Transverse colon (tissue), 4 donors: ENCODE measurements around the gene HTR1B. TPM values are rescaled to one million over a fixed set of nuclear protein-coding genes. Genes with fewer than 3 reads are reported as not detected.
A peak's percentile ranks its signal among the peaks of the same experiment; 100 is the strongest.

ENCODE experiments used
- DNase-seq: peaks from one replicate; pipeline ENCODE4 v3.0.0-alpha.2; 2019
- H3K27ac ChIP-seq, 4 donors: fragments of 200-600 bp; sonication (generic); 2 replicates each; pipeline ENCODE4 v1.5.1; 2016 to 2018; ENCODE audit warnings: inconsistent platforms in 4 of 4
- H3K27me3 ChIP-seq: fragments of 200-600 bp; sonication (generic); 2 replicates; pipeline ENCODE4 v1.5.1; 2017; ENCODE audit warnings: inconsistent platforms
- H3K36me3 ChIP-seq, 4 donors: fragments of 200-600 bp; sonication (generic); 2 replicates each; pipeline ENCODE4 v1.5.1; 2017 to 2019; ENCODE audit warnings: inconsistent platforms in 4 of 4
- H3K4me1 ChIP-seq, 4 donors: fragments of 200-600 bp; sonication (generic); 2 replicates each; pipeline ENCODE4 v1.5.1; 2017 to 2020; ENCODE audit warnings: inconsistent platforms in 4 of 4
- H3K4me3 ChIP-seq, 4 donors: fragments of 200-600 bp; sonication (generic); 1 replicate in 1 of 4; 2 replicates in 3 of 4; pipeline versions ENCODE4 v1.5.1 to v1.6.1; 2017 to 2019; ENCODE audit warnings: inconsistent platforms in 4 of 4
- H3K9me3 ChIP-seq, 2 donors: fragments of 200-600 bp; sonication (generic); 2 replicates each; pipeline ENCODE4 v1.5.1; 2017 to 2019; ENCODE audit warnings: inconsistent platforms in 2 of 2
- CTCF ChIP-seq, 5 experiments: fragments of 200-600 bp in 3 of 5; fragments of 450-650 bp in 2 of 5; sonication (generic) in 3 of 5; IDR thresholded peaks; 1 replicate in 2 of 5; 2 replicates in 3 of 5; pipeline ENCODE4 v1.5.1; 2016 to 2017; ENCODE audit warnings: antibody characterized with exemption in 5 of 5, inconsistent platforms in 3 of 5, mild to moderate bottlenecking in 2 of 5, moderate library complexity in 1 of 5
- EP300 ChIP-seq: sonication (generic); formaldehyde crosslinking; IDR thresholded peaks from one replicate; pipeline ENCODE4 v1.6.1; 2017; ENCODE audit warnings: antibody characterized with exemption, low read depth
- POLR2A ChIP-seq: fragments of 450-650 bp; IDR thresholded peaks from one replicate; pipeline ENCODE4 v1.6.1; 2016; ENCODE audit warnings: antibody characterized with exemption, mild to moderate bottlenecking, moderate library complexity
- POLR2AphosphoS5 ChIP-seq, 3 donors: sonication (generic); formaldehyde crosslinking; IDR thresholded peaks; one replicate each; pipeline ENCODE4 v1.6.1; 2016; ENCODE audit warnings: antibody characterized with exemption in 3 of 3
- WGBS, 2 donors: methylation state at CpG; one replicate each; pipeline ENCODE4 v1.1.5; 2018; ENCODE audit warnings: low coverage in 1 of 2; 5-methylcytosine and 5-hydroxymethylcytosine counted together
- in situ Hi-C, 4 donors: fragments of 200-750 bp; cut with MboI; loops; one replicate each; pipeline versions ENCODE4 v1.15.0 to v1.15.1; 2017; ENCODE audit warnings: low sequenced_read_pairs in 3 of 4, low pct_ligation_motif_present in 1 of 4, low pct_unique_long_range_greater_than_20kb in 1 of 4
- intact Hi-C: fragments of 100-400 bp; cut with DNase I; formaldehyde crosslinking; loops from one replicate; pipeline ENCODE4 v1.15.1; 2023; ENCODE audit warnings: low total_unique reads
- total RNA-seq, 4 donors: library from RNA; depleted of rRNA; stranded (reverse); fragments of >200 nt; gene quantifications; one replicate each; pipeline ENCODE4 v1.1.0, GENCODE V29; 2016

The HTR1B gene
- total RNA-seq, 4 donors from 2014 or later: not detected

- H3K27me3 ChIP-seq: peaks cover 63% of the 10 kb centered on the region
- 2% methylated on average over 12 to 17 of the region's 17 CpGs for WGBS, 2 donors
- H3K4me3 ChIP-seq: peak overlapping the region; percentile 14 to 49 (median 30)
These were observed 2.8 kb upstream of the HTR1B start for GRCh38 chr6:77466055-77466450.

GRCh38 chr6:77464495-77464867 is 1.2 kb upstream of the HTR1B start:
- intact Hi-C loops (no loop called here), in situ Hi-C loops (loop anchor here in 3 of 4 donors (25.0 kb wide), 1 partner anchor 1527 kb away; no protein-coding TSS in a partner anchor)
- 16 to 17% methylated on average over 3 to 8 of the region's 8 CpGs for WGBS, 2 donors
- Histone ChIP-seq H3K4me1 (peaks cover 10 to 24% (median 18%) of the 10 kb centered on the region in 4 donors), H3K9me3 (no peaks in the 10 kb centered on the region), H3K36me3 (no peaks in the 10 kb centered on the region), H3K27ac (no peak overlapping the region), H3K27me3 (peaks cover 70% of the 10 kb centered on the region), H3K4me3 (peak overlapping the region in 2 of 4 donors; percentile 27 to 37)
- TF ChIP-seq POLR2A (no peak), EP300 (no peak), CTCF (IDR thresholded peaks at IDR 0.05) (no peak), POLR2AphosphoS5 (IDR thresholded peaks at IDR 0.05) (no peak)
- no peak for DNase-seq

More at GRCh38 chr6:77466055-77466450, 2.8 kb upstream of the HTR1B start:
- Histone ChIP-seq H3K36me3 (no peaks in the 10 kb centered on the region), H3K9me3 (no peaks in the 10 kb centered on the region), H3K4me1 (peaks cover 10 to 24% (median 18%) of the 10 kb centered on the region in 4 donors), H3K27ac (no peak overlapping the region)
- in situ Hi-C loops: loop anchor here in 3 of 4 donors (25.0 kb wide), 1 partner anchor 1529 kb away; no protein-coding TSS in a partner anchor
- peak; percentile 27 to 46 (median 40) for TF ChIP-seq CTCF (IDR thresholded peaks at IDR 0.05)
- TF ChIP-seq POLR2AphosphoS5 (IDR thresholded peaks at IDR 0.05): no peak
- TF ChIP-seq POLR2A: no peak
- no peak for TF ChIP-seq EP300
- intact Hi-C loops: no loop called here
- DNase-seq: peak; percentile 30

GRCh38 chr6:77463861-77464494 is 687 bp upstream of the HTR1B start:
- peaks cover 70% of the 10 kb centered on the region for H3K27me3 ChIP-seq
- peaks cover 10 to 24% (median 18%) of the 10 kb centered on the region in 4 donors for H3K4me1 ChIP-seq
- TF ChIP-seq EP300: no peak
- TF ChIP-seq CTCF (IDR thresholded peaks at IDR 0.05): no peak
- TF ChIP-seq POLR2A: no peak
- TF ChIP-seq POLR2AphosphoS5 (IDR thresholded peaks at IDR 0.05): no peak
- intact Hi-C loops (no loop called here), in situ Hi-C loops (loop anchor here in 3 of 4 donors (25.0 kb wide), 1 partner anchor 1527 kb away; no protein-coding TSS in a partner anchor)
- no peak for DNase-seq
- peak overlapping the region in 3 of 4 donors; percentile 14 to 37 (median 27) for H3K4me3 ChIP-seq
- H3K9me3 ChIP-seq: no peaks in the 10 kb centered on the region
- H3K36me3 ChIP-seq: no peaks in the 10 kb centered on the region
- H3K27ac ChIP-seq: no peak overlapping the region
- 12% methylated on average over 12 to 44 of the region's 53 CpGs for WGBS, 2 donors

GRCh38 chr6:77462359-77463307 is 658 bp downstream of the HTR1B start:
- no peak for TF ChIP-seq CTCF (IDR thresholded peaks at IDR 0.05)
- no peak for TF ChIP-seq POLR2A
- no peak for TF ChIP-seq EP300
- no peak for TF ChIP-seq POLR2AphosphoS5 (IDR thresholded peaks at IDR 0.05)
- H3K4me3 ChIP-seq: peak overlapping the region in 2 of 4 donors; percentile 27 to 37
- intact Hi-C loops: no loop called here
- no peaks in the 10 kb centered on the region for H3K36me3 ChIP-seq
- WGBS, 2 donors: 27 to 33% methylated on average over 11 to 55 of the region's 55 CpGs
- peaks cover 70% of the 10 kb centered on the region for H3K27me3 ChIP-seq
- H3K9me3 ChIP-seq: no peaks in the 10 kb centered on the region
- H3K4me1 ChIP-seq: peaks cover 12 to 24% (median 18%) of the 10 kb centered on the region in 4 donors
- in situ Hi-C loops: loop anchor here in 3 of 4 donors (25.0 kb wide), 1 partner anchor 1525 kb away; no protein-coding TSS in a partner anchor
- no peak for DNase-seq
- no peak overlapping the region for H3K27ac ChIP-seq
